GM12801 (cell line): ENCODE measurements around the gene CYYR1.

Experiments
- CTCF ChIP-seq: IDR thresholded peaks from one replicate; pipeline ENCODE4 v1.5.1; 2011; ENCODE audit warnings: control low read depth; ENCODE audit not compliant: insufficient read length; ENCODE audit errors: extremely low read depth

The CYYR1 gene

GRCh38 chr21:26532208-26532607, 40.9 kb downstream of the CYYR1 start:
- TF ChIP-seq CTCF, result no peak

DNA sequence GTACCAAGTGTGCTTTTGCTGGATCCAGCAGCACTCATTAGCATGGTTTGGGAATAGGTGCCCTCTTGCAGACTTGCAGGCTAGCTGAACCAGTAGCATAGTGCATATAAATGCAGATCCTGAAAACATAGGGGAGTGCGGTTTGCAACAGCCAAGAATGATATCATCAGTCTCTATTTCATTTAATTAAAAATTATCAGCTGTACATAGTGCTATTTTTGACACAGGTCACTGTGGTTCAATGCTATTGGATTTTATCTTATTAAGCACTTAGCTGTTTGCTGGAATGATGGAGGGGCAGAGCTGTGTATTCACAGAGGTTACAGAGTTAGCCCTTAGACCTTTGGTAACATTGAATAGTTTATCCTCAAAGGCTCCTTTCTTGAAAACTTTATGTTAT, 43.6 kb downstream of the CYYR1 start:
- no peak for TF ChIP-seq CTCF

- no peak for TF ChIP-seq CTCF
Measured at GRCh38 chr21:26528882-26529281, 44.2 kb downstream of the CYYR1 start.

DNA sequence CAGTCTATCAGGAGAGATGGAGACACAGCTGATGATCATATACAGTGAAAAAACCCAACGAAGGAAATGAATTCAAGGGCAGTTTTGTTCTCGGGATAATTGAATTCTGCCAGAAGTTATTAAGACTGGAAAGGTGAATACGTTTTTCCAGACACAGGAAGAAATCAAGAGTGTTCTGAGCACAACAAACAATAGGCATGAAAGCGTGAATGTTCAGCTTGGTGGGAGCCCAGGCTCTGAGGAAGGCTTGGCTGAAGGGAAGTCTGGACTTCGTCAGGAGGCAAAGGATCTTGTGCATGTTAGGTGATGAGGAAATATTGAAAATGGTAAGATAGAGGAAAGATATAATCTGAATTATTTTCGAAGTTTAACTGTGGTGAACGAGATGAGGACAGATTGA, 50.4 kb downstream of the CYYR1 start:
- no peak for TF ChIP-seq CTCF

GRCh38 chr21:26519142-26519541, 53.9 kb downstream of the CYYR1 start:
- no peak for TF ChIP-seq CTCF

DNA sequence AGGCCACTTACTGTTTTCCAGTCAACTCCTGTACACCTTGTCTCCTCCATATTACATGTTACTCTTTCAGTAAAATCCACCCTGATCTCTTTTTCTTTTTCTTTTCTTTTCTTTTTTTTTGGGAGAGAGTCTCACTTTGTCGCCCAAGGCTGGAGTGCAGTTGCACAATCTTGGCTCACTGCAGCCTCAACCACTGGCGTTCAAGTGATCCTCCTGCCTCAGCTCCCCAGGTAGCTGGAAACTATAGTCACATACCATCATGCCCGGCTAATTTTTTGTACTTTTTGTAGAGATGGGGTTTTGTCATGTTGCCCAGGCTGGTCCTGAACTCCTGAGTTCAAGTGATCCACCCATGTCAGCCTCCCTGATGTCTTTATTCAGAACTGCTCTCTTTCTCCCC, 57.8 kb downstream of the CYYR1 start:
- no peak for TF ChIP-seq CTCF

DNA sequence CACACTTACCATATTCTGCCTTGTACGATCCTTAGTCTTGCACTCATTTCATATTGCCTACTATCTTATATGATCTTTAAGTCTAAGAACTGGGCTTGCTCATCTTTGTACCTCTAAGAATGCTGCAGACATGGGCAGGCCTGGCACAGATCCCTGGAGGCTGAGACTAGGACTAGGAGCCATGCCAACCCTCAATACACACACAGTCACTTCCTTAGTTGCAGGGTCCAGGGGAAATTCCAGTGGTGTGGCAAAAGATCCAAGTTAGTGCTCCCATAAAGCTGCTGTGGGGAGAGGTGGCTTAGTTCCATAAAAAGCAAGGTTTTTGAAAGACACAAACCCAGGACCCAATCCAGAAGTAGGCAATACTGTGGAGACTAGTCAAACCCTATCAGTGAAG, 59.9 kb downstream of the CYYR1 start:
- no peak for TF ChIP-seq CTCF

DNA sequence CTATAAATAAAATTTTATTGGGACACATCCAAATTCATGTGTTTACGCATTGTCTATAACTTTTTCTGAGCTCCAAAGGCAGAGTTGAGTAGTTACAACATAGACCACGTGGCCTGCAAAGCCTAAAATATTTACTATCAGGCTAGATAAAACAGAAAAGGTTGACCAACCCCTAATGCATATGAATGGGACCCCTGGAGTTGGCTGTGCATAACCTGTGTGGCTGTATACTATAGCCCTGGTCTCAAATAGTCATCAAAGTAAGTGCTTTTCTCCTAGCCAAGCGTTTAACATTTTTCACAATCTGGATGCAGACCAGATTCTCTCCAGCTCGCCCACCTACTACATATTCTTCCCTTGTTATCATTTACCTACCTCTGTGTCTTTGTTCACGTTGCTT, 60.4 kb downstream of the CYYR1 start:
- no peak for TF ChIP-seq CTCF
